Activated T-helper 2 cell treated with anti-CD3 and anti-CD28 coated beads, Interferon-gamma antibody, Interleukin-2, Interleukin-4, amounts not matched to agents 10 μg/mL and 5 μg/mL and 100 μg/mL, durations not matched to agents 14 hours and 24 hours and 36 hours (primary cell): Measurements from ENCODE around the gene UBAP2. TPM values are rescaled to one million over a fixed set of nuclear protein-coding genes. Genes with fewer than 3 reads are reported as not detected.

Experiments used
- DNase-seq: peaks from one replicate; pipeline ENCODE4 v3.0.0; 2021; ENCODE audit warnings: low spot score
- H3K27ac Mint-ChIP-seq: one replicate; pipeline ENCODE4 v1.8.0; 2021; ENCODE audit warnings: mixed read lengths
- H3K27me3 Mint-ChIP-seq: one replicate; pipeline ENCODE4 v1.8.0; 2021; ENCODE audit warnings: low read depth, mixed read lengths
- H3K36me3 Mint-ChIP-seq: one replicate; pipeline ENCODE4 v1.8.0; 2021; ENCODE audit warnings: low read depth, mixed read lengths
- H3K4me1 Mint-ChIP-seq: one replicate; pipeline ENCODE4 v1.8.0; 2021; ENCODE audit warnings: low read depth, mixed read lengths
- H3K4me3 Mint-ChIP-seq: one replicate; pipeline ENCODE4 v1.8.0; 2021; ENCODE audit warnings: low read depth, mild to moderate bottlenecking, moderate library complexity, mixed read lengths
- H3K9me3 Mint-ChIP-seq: one replicate; pipeline ENCODE4 v1.8.0; 2021; ENCODE audit warnings: mixed read lengths
- intact Hi-C: fragments of 100-400 bp; cut with micrococcal nuclease; formaldehyde crosslinking; loops from one replicate; pipeline ENCODE4 v1.15.1; 2023
- total RNA-seq: library from RNA; stranded (reverse); gene quantifications from 2 replicates; pipeline ENCODE4 v1.2.3, GENCODE V29; 2022

Gene UBAP2
- total RNA-seq, 1 donor from 2014 or later, result 52.8 TPM

GRCh38 chr9:34072868-34073590, 24.3 kb upstream of the UBAP2 start:
- Mint-ChIP-seq H3K27ac (no peak overlapping the region), H3K9me3 (no peaks in the 10 kb centered on the region), H3K4me3 (no peak overlapping the region), H3K36me3 (no peaks in the 10 kb centered on the region), H3K4me1 (no peaks in the 10 kb centered on the region), H3K27me3 (no peaks in the 10 kb centered on the region)
- intact Hi-C loops, result loop anchor here (5.0 kb wide), 2 partner anchors 61 to 261 kb away; no protein-coding TSS in a partner anchor
- no peak for DNase-seq

- no peak overlapping the region for H3K27ac Mint-ChIP-seq
- no peak for DNase-seq
- H3K4me1 Mint-ChIP-seq, result no peaks in the 10 kb centered on the region
- H3K27me3 Mint-ChIP-seq, result no peaks in the 10 kb centered on the region
- no peaks in the 10 kb centered on the region for H3K9me3 Mint-ChIP-seq
- intact Hi-C loops, result loop anchor here (5.0 kb wide), 2 partner anchors 60 to 260 kb away; no protein-coding TSS in a partner anchor
- no peak overlapping the region for H3K4me3 Mint-ChIP-seq
- H3K36me3 Mint-ChIP-seq, result no peaks in the 10 kb centered on the region
Measured at GRCh38 chr9:34072410-34072809, 23.7 kb upstream of the UBAP2 start.

- no peaks in the 10 kb centered on the region for H3K36me3 Mint-ChIP-seq
- no peak overlapping the region for H3K4me3 Mint-ChIP-seq
- no peak overlapping the region for H3K27ac Mint-ChIP-seq
Measured at GRCh38 chr9:34070606-34071324, 22.1 kb upstream of the UBAP2 start.

GRCh38 chr9:34069831-34070230, 21.1 kb upstream of the UBAP2 start:
- H3K27ac Mint-ChIP-seq, result no peak overlapping the region
- no peak for DNase-seq
- H3K4me3 Mint-ChIP-seq, result no peak overlapping the region
- no peaks in the 10 kb centered on the region for H3K4me1 Mint-ChIP-seq
- intact Hi-C loops, result loop anchor here (5.0 kb wide), 2 partner anchors 58 to 258 kb away; no protein-coding TSS in a partner anchor
- no peaks in the 10 kb centered on the region for H3K9me3 Mint-ChIP-seq
- H3K27me3 Mint-ChIP-seq, result no peaks in the 10 kb centered on the region
- no peaks in the 10 kb centered on the region for H3K36me3 Mint-ChIP-seq

More at GRCh38 chr9:34070606-34071324, 22.1 kb upstream of the UBAP2 start:
- DNase-seq, result no peak
- intact Hi-C loops, result loop anchor here (5.0 kb wide), 2 partner anchors 58 to 258 kb away; no protein-coding TSS in a partner anchor
- Mint-ChIP-seq H3K9me3 (no peaks in the 10 kb centered on the region), H3K4me1 (no peaks in the 10 kb centered on the region), H3K27me3 (no peaks in the 10 kb centered on the region)

GRCh38 chr9:34065541-34065940, 16.9 kb upstream of the UBAP2 start:
- intact Hi-C loops, result no loop called here
- Mint-ChIP-seq H3K27me3 (no peaks in the 10 kb centered on the region), H3K27ac (no peak overlapping the region), H3K4me3 (no peak overlapping the region), H3K9me3 (no peaks in the 10 kb centered on the region), H3K36me3 (no peaks in the 10 kb centered on the region), H3K4me1 (no peaks in the 10 kb centered on the region)
- no peak for DNase-seq

GRCh38 chr9:34059954-34060353, 11.3 kb upstream of the UBAP2 start:
- H3K27me3 Mint-ChIP-seq, result peaks cover 3% of the 10 kb centered on the region
- no peak for DNase-seq
- no peak overlapping the region for H3K4me3 Mint-ChIP-seq
- H3K27ac Mint-ChIP-seq, result no peak overlapping the region
- H3K9me3 Mint-ChIP-seq, result no peaks in the 10 kb centered on the region
- H3K36me3 Mint-ChIP-seq, result no peaks in the 10 kb centered on the region
- H3K4me1 Mint-ChIP-seq, result no peaks in the 10 kb centered on the region
- intact Hi-C loops, result no loop called here

- intact Hi-C loops, result no loop called here
Measured at GRCh38 chr9:34059281-34059680, 10.6 kb upstream of the UBAP2 start.

GRCh38 chr9:34049630-34050384, 1.1 kb upstream of the UBAP2 start:
- Mint-ChIP-seq H3K4me1 (peaks cover 39% of the 10 kb centered on the region), H3K9me3 (no peaks in the 10 kb centered on the region), H3K27ac (peak overlapping the region; percentile 98), H3K4me3 (peak overlapping the region; percentile 91), H3K27me3 (no peaks in the 10 kb centered on the region), H3K36me3 (peaks cover 11% of the 10 kb centered on the region)
- intact Hi-C loops, result loop anchor here (1.0 to 2.0 kb wide), 6 partner anchors 76 to 759 kb away; partner anchors contain the start of genes DCAF12, DNAI1, FAM219A and MYORG
- DNase-seq, result no peak

More at GRCh38 chr9:34059281-34059680, 10.6 kb upstream of the UBAP2 start:
- no peaks in the 10 kb centered on the region for H3K4me1 Mint-ChIP-seq
- no peak for DNase-seq
- H3K27me3 Mint-ChIP-seq, result peaks cover 3% of the 10 kb centered on the region
- H3K27ac Mint-ChIP-seq, result no peak overlapping the region
- no peaks in the 10 kb centered on the region for H3K36me3 Mint-ChIP-seq
- H3K4me3 Mint-ChIP-seq, result no peak overlapping the region
- H3K9me3 Mint-ChIP-seq, result no peaks in the 10 kb centered on the region

- Mint-ChIP-seq H3K4me3 (peak overlapping the region; percentile 91), H3K36me3 (peaks cover 11% of the 10 kb centered on the region), H3K9me3 (no peaks in the 10 kb centered on the region), H3K27ac (peak overlapping the region; percentile 98), H3K4me1 (peaks cover 37% of the 10 kb centered on the region), H3K27me3 (no peaks in the 10 kb centered on the region)
- DNase-seq, result no peak
- intact Hi-C loops, result loop anchor here (2.0 kb wide), 4 partner anchors 131 to 757 kb away; partner anchors contain the start of genes DNAI1, FAM219A, MYORG and NFX1
Measured at GRCh38 chr9:34047864-34048726, 592 bp downstream of the UBAP2 start.

- H3K4me3 Mint-ChIP-seq, result peak overlapping the region; percentile 91
- H3K27me3 Mint-ChIP-seq, result no peaks in the 10 kb centered on the region
- H3K9me3 Mint-ChIP-seq, result no peaks in the 10 kb centered on the region
- intact Hi-C loops, result no loop called here
- H3K27ac Mint-ChIP-seq, result peak overlapping the region; percentile 33
- H3K36me3 Mint-ChIP-seq, result peaks cover 20% of the 10 kb centered on the region
- H3K4me1 Mint-ChIP-seq, result peaks cover 30% of the 10 kb centered on the region
- DNase-seq, result no peak
Measured at GRCh38 chr9:34046784-34047379, 1.8 kb downstream of the UBAP2 start.

GRCh38 chr9:34045903-34046302, 2.8 kb downstream of the UBAP2 start:
- Mint-ChIP-seq H3K36me3 (peaks cover 25% of the 10 kb centered on the region), H3K4me1 (peaks cover 24% of the 10 kb centered on the region), H3K27ac (peak overlapping the region; percentile 39), H3K4me3 (no peak overlapping the region), H3K27me3 (no peaks in the 10 kb centered on the region), H3K9me3 (no peaks in the 10 kb centered on the region)
- intact Hi-C loops, result no loop called here
- no peak for DNase-seq
